ENCODE data around the gene HBA2. TPM values are rescaled to one million over a fixed set of nuclear protein-coding genes. Genes with fewer than 3 reads are reported as not detected.

Gene HBA2
- total and polyA plus RNA-seq, 9 of the 15 experiments (the other 6 are each of a cell fraction or from before 2014, with no cell fraction given) = 40.4 to 853 (median 286) TPM

DNA sequence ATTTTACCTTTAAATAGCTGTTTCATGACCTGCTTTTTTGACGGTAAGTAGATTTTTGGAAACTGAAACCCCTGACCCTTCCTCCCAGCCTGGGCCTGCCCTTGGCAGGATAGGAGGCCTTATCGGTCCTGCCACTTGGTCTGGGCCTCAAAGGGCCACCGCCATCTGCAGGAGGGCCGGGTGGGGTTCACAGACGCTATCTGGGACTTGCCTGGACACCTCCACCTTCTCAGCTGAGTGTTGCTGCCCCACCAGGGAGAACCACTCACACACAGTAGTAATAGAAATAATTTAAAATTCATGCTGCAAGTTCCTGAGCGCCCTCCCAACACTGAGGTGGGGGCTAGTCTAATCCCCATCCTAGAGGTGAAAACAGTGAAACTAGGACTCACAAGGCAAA is 29.6 kb upstream of the HBA2 start (continued):
- TF ChIP-seq ZNF175 (CRISPR knock-in tag; IDR thresholded peaks at IDR 0.05; ENCODE audit: low read depth) = no peak
- TF ChIP-seq, protein P1, sequence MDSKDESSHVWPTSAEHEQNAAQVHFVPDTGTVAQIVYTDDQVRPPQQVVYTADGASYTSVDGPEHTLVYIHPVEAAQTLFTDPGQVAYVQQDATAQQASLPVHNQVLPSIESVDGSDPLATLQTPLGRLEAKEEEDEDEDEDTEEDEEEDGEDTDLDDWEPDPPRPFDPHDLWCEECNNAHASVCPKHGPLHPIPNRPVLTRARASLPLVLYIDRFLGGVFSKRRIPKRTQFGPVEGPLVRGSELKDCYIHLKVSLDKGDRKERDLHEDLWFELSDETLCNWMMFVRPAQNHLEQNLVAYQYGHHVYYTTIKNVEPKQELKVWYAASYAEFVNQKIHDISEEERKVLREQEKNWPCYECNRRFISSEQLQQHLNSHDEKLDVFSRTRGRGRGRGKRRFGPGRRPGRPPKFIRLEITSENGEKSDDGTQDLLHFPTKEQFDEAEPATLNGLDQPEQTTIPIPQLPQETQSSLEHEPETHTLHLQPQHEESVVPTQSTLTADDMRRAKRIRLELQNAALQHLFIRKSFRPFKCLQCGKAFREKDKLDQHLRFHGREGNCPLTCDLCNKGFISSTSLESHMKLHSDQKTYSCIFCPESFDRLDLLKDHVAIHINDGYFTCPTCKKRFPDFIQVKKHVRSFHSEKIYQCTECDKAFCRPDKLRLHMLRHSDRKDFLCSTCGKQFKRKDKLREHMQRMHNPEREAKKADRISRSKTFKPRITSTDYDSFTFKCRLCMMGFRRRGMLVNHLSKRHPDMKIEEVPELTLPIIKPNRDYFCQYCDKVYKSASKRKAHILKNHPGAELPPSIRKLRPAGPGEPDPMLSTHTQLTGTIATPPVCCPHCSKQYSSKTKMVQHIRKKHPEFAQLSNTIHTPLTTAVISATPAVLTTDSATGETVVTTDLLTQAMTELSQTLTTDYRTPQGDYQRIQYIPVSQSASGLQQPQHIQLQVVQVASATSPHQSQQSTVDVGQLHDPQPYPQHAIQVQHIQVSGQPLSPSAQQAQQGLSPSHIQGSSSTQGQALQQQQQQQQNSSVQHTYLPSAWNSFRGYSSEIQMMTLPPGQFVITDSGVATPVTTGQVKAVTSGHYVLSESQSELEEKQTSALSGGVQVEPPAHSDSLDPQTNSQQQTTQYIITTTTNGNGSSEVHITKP (IDR thresholded peaks at IDR 0.05; ENCODE audit: partially characterized antibody) = peak; percentile 79
- TF ChIP-seq C11orf30 (IDR thresholded peaks at IDR 0.05; ENCODE audit: low read depth) = no peak
- TF ChIP-seq, protein P2, sequence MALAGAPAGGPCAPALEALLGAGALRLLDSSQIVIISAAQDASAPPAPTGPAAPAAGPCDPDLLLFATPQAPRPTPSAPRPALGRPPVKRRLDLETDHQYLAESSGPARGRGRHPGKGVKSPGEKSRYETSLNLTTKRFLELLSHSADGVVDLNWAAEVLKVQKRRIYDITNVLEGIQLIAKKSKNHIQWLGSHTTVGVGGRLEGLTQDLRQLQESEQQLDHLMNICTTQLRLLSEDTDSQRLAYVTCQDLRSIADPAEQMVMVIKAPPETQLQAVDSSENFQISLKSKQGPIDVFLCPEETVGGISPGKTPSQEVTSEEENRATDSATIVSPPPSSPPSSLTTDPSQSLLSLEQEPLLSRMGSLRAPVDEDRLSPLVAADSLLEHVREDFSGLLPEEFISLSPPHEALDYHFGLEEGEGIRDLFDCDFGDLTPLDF (CRISPR knock-in tag; IDR thresholded peaks at IDR 0.05) = no peak
- no peak for TF ChIP-seq MAFF (IDR thresholded peaks at IDR 0.05; ENCODE audit: low read length)
- peak; percentile 63 for TF ChIP-seq DACH1 (IDR thresholded peaks at IDR 0.05; ENCODE audit: partially characterized antibody)
- TF ChIP-seq TAF7 (tag; IDR thresholded peaks at IDR 0.05) = no peak
- TF ChIP-seq TCF3 (CRISPR knock-in tag; IDR thresholded peaks at IDR 0.05) = peak; percentile 98
- peak; percentile 23; the same call in 1 of the 2 replicates for TF ChIP-seq MAFK (IDR thresholded peaks at IDR 0.05; ENCODE audit: low read length)
- TF ChIP-seq ZFP1 (CRISPR knock-in tag; IDR thresholded peaks at IDR 0.05) = no peak
- TF ChIP-seq SAP30 (IDR thresholded peaks at IDR 0.05; ENCODE audit: borderline replicate concordance, insufficient read depth, low read depth, low read length, poor library complexity, severe bottlenecking) = no peak
- TF ChIP-seq ZKSCAN3 (CRISPR knock-in tag; IDR thresholded peaks at IDR 0.05) = no peak
- TF ChIP-seq CBX2 (IDR thresholded peaks at IDR 0.05; ENCODE audit: insufficient read depth, low read length, poor library complexity, severe bottlenecking) = no peak
- no peak for TF ChIP-seq RHOXF2B (CRISPR knock-in tag; conservative IDR thresholded peaks at IDR 0.05)
- TF ChIP-seq CHD1 (IDR thresholded peaks at IDR 0.05; ENCODE audit: low read length) = peak; percentile 9
- no peak for TF ChIP-seq GABPA (tag; conservative IDR thresholded peaks at IDR 0.05; ENCODE audit: low read depth)
- TF ChIP-seq LCOR (CRISPR knock-in tag; IDR thresholded peaks at IDR 0.05) = peak; percentile 76; the same call in 1 of the 2 replicates
- TF ChIP-seq, protein P3, sequence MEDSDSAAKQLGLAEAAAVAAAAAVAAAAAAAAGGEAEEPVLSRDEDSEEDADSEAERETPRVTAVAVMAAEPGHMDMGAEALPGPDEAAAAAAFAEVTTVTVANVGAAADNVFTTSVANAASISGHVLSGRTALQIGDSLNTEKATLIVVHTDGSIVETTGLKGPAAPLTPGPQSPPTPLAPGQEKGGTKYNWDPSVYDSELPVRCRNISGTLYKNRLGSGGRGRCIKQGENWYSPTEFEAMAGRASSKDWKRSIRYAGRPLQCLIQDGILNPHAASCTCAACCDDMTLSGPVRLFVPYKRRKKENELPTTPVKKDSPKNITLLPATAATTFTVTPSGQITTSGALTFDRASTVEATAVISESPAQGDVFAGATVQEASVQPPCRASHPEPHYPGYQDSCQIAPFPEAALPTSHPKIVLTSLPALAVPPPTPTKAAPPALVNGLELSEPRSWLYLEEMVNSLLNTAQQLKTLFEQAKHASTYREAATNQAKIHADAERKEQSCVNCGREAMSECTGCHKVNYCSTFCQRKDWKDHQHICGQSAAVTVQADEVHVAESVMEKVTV (CRISPR knock-in tag; IDR thresholded peaks at IDR 0.05) = no peak
- TF ChIP-seq, protein P4, sequence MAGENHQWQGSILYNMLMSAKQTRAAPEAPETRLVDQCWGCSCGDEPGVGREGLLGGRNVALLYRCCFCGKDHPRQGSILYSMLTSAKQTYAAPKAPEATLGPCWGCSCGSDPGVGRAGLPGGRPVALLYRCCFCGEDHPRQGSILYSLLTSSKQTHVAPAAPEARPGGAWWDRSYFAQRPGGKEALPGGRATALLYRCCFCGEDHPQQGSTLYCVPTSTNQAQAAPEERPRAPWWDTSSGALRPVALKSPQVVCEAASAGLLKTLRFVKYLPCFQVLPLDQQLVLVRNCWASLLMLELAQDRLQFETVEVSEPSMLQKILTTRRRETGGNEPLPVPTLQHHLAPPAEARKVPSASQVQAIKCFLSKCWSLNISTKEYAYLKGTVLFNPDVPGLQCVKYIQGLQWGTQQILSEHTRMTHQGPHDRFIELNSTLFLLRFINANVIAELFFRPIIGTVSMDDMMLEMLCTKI (IDR thresholded peaks at IDR 0.05; ENCODE audit: partially characterized antibody) = no peak
- TF ChIP-seq, protein P5, sequence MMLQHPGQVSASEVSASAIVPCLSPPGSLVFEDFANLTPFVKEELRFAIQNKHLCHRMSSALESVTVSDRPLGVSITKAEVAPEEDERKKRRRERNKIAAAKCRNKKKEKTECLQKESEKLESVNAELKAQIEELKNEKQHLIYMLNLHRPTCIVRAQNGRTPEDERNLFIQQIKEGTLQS (IDR thresholded peaks at IDR 0.05) = no peak
- TF ChIP-seq, protein P5 (CRISPR knock-in tag; conservative IDR thresholded peaks at IDR 0.05) = no peak
